Keratinocyte (primary cell): ENCODE results near the gene ACTR1B.

Source experiments
- EZH2 ChIP-seq: IDR thresholded peaks from one replicate; pipeline ENCODE4 v1.6.1; 2012; ENCODE audit warnings: inconsistent platforms, mild to moderate bottlenecking, low read length, moderate library complexity
- TF ChIP-seq, protein P1 (sequence below), 3 experiments: IDR thresholded peaks in 1 of 3; conservative IDR thresholded peaks in 1 of 3; optimal IDR thresholded peaks in 1 of 3; 2 replicates in 2 of 3; 3 replicates in 1 of 3; pipeline versions ENCODE3 to v1.5.1; 2011; ENCODE audit warnings: low read length in 3 of 3, mild to moderate bottlenecking in 3 of 3, moderate library complexity in 2 of 3, control low read depth in 1 of 3, inconsistent platforms in 1 of 3; ENCODE audit not compliant: insufficient read depth in 2 of 3; ENCODE audit errors: extremely low read depth in 1 of 3

DNA sequence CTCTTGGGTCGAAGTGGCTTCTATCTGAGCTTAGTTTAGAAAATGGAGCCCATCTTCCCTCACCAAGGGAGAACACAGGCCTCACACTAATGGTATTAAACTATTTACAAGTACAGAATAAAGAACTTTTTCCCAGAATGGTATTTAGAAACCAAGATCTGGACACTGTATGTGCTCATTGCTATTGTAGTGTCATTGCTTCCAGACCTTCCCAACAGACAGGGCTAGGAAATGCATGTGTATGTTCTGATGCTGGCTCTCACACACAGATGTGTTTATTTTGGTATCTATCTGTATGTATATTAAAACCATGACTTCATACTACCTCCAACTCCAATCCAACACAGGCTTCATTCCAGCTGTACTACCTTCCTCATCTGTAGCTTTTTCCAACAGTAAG lies 10.0 kb downstream of the ACTR1B start:
- TF ChIP-seq, protein P1, sequence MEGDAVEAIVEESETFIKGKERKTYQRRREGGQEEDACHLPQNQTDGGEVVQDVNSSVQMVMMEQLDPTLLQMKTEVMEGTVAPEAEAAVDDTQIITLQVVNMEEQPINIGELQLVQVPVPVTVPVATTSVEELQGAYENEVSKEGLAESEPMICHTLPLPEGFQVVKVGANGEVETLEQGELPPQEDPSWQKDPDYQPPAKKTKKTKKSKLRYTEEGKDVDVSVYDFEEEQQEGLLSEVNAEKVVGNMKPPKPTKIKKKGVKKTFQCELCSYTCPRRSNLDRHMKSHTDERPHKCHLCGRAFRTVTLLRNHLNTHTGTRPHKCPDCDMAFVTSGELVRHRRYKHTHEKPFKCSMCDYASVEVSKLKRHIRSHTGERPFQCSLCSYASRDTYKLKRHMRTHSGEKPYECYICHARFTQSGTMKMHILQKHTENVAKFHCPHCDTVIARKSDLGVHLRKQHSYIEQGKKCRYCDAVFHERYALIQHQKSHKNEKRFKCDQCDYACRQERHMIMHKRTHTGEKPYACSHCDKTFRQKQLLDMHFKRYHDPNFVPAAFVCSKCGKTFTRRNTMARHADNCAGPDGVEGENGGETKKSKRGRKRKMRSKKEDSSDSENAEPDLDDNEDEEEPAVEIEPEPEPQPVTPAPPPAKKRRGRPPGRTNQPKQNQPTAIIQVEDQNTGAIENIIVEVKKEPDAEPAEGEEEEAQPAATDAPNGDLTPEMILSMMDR (optimal IDR thresholded peaks at IDR 0.05 in 1 of 3, IDR thresholded peaks at IDR 0.05 in 1 of 3, conservative IDR thresholded peaks at IDR 0.05 in 1 of 3; ENCODE audit: extremely low read depth in 1 of 3, insufficient read depth in 2 of 3, low read length in 3 of 3): no peak
- no peak for TF ChIP-seq EZH2
